Activated CD4-positive, alpha-beta T cell treated with anti-CD3 and anti-CD28 coated beads for 48 hours (primary cell): ENCODE measurements around the gene AATF.

Experiments used
- DNase-seq: peaks from one replicate; pipeline ENCODE4 v3.0.0-alpha.2; 2020

Gene AATF

DNA sequence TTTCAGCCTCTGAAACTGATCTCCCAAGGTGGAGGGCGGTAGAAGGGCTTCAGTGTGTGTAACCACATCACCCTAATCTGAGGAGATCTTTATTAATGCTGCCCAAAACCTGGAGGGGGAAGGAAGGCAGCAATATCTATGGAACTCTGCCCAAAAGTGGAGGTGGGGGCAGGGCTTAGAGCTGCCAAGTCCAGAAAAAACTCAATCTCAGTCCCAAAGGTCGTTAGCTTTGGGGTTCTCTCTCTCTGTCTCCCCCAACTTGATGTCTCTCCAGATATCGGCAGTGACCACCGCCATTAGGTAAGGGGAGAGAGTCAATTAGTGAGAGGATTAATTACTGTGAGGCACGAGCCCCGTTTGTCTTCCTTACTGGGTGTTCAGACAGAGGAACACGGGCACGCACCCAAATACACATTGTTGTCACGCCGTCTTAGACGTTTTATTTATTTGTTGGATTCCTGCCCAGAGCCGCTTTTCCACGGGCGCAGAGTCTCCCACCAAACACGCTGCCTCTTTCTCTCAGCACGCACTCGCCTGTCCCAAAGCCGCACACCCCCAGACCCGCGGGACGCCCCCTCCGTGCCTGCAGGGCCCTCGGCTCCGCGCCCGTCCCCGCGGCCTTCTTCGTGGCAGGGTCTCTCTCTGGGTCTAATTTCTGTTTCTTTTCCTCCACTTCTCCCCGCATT, 16.9 kb upstream of the AATF start:
- no peak for DNase-seq

DNA sequence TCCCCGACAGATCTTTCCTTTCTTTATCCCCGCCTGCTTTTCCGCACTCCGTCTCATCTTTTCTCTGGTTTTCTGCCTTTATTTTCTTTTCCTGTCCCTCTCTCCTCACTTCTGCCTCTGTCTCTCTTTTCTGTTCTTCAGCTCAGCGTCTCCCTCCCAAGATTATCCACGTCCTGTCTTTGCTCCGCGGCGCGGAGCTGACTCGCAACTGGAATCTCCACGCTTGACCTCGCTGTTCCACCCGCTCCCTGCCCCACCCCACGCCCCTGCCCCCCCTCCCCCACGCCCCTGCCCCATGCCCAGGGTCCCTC, 16.4 kb upstream of the AATF start:
- DNase-seq: no peak

DNA sequence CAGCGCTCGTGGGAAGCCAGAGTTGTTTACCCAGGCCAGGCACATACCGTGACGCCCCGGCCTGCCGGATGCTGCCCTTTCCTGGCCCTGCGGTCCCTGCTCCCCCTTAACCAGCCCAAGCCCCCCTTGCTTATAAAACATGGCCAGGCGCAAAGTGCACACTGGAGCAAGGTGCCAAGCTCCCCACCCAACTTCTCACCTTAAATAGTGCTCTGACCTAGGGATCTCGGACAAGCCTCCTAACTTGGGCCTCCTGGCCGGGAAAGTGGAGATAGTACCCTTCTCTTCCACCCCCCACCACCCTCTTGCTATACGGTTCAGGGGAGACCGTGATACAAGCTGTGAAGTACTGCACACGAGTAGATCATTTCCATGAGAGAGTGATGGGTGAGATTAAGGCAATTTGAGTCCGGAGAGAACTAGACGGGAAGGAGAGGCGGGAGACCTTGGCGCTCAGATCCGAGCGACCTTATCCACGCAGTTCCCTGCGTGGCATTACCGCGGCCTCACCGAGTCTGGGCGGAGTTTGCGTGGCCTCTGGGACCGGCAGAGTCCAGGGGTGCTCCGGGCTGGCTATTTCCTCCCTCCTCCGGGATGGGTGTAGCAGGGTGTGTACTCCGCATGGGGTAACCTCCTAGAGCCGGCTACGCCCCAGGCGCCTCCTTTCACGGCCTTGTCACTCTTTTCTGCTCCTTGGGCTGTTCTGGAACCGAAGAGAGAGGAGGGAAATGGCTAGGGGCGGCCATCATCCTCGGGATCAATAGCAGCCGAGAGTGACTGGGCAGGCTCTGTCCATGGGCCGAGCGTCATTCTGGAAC, 15.9 kb upstream of the AATF start:
- DNase-seq: no peak

- no peak for DNase-seq
These were observed 15.1 kb upstream of the AATF start for GRCh38 chr17:36933512-36934143.

GRCh38 chr17:36934144-36934691, 14.5 kb upstream of the AATF start:
- no peak for DNase-seq

- peak; percentile 40 for DNase-seq
These were observed 13.8 kb upstream of the AATF start for GRCh38 chr17:36934692-36935630.

DNA sequence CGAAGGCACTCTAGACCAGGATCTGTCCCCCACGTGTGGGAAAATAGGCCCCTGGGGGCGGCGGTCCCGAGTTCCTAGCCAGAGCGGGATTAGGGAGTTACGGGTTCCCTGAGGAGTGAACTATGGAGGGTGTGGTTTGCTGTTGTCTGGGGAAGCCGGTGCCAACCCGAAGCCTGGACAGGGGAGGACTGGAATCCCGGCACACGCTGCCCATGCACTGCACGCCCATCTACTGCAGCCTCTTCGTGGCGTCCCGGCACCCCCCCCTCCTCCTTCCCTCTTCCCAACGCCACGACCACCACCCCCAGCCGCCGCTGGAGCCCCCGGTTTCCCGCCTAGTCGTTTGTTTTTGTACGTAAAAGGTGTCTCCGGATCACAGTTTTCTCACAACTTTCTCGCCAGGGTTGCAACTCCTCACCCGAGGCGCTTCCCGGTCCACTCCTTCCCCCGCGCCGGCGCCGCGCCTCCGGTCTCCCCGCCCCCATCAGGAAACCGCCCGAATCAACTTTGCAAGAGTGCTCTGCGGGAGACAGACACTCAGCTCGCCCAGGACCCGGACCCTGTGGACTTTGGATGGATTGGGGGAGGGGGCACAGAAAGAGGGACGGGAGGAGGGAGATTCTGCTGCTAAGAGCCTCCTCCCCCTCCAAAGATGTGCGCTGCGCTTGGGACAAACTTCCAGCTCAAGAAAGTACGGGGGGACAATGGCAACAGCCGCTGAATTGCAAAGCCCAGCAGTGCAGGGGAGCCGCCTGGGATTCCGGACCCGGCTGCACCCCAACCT, 12.9 kb upstream of the AATF start:
- DNase-seq: no peak

GRCh38 chr17:36936455-36937000, 12.2 kb upstream of the AATF start:
- no peak for DNase-seq

GRCh38 chr17:36937001-36937958, 11.5 kb upstream of the AATF start, which contains the start of gene LHX1:
LHX1 (plus strand) TSS chr17:36937475; CDS start chr17:36938198, 723 bp downstream.
- DNase-seq: peak; percentile 38

DNA sequence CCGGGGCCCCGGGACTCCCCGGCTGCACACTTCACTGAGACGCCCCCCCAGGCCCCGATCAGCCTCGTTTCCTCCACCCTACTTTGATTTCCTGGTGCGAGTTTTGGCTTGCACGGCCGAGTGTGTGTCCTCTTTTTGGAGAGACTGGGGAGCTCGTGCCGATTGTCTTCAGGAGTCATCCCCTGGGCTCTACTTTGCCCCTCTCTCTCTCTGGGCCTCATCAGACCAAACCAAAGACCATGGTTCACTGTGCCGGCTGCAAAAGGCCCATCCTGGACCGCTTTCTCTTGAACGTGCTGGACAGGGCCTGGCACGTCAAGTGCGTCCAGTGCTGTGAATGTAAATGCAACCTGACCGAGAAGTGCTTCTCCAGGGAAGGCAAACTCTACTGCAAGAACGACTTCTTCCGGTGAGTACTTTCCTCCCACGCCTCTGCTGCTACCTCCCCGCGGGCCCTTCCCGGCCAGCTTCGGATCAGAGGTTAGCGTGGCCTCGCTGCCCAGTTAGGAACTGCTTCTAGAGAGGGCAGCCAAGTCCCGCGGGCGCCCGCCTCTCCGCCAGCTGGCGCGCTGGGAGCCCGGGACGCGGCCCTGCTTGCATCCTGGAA, 10.7 kb upstream of the AATF start:
- peak; percentile 49 for DNase-seq

- DNase-seq: no peak
These were observed 10.1 kb upstream of the AATF start for GRCh38 chr17:36938566-36939051.

GRCh38 chr17:36939052-36939801, 9.5 kb upstream of the AATF start:
- DNase-seq: no peak

DNA sequence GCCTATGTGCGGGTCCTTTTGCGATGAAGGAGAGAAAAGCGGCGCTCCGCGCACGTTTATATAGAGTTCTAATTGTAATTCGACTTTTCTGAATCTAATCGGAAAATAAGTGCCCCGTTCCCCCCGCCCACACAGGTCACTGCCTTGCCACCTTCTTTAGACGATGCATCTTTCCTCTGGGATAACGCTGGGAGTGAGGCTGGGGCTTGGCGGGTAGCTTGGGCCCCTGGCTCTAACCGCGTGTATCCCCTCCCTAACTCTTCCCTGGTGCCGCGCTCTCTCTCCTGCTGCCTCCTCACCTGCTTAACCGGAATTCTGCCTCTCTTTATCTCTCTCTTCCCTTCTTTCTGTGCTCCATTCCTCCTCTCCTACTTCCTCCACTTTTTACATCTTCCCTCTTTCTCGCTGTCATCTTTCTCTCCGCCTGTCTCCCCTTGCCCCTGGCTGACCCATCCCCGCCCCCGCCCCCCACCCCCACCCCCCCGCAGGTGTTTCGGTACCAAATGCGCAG, 8.9 kb upstream of the AATF start:
- no peak for DNase-seq

DNA sequence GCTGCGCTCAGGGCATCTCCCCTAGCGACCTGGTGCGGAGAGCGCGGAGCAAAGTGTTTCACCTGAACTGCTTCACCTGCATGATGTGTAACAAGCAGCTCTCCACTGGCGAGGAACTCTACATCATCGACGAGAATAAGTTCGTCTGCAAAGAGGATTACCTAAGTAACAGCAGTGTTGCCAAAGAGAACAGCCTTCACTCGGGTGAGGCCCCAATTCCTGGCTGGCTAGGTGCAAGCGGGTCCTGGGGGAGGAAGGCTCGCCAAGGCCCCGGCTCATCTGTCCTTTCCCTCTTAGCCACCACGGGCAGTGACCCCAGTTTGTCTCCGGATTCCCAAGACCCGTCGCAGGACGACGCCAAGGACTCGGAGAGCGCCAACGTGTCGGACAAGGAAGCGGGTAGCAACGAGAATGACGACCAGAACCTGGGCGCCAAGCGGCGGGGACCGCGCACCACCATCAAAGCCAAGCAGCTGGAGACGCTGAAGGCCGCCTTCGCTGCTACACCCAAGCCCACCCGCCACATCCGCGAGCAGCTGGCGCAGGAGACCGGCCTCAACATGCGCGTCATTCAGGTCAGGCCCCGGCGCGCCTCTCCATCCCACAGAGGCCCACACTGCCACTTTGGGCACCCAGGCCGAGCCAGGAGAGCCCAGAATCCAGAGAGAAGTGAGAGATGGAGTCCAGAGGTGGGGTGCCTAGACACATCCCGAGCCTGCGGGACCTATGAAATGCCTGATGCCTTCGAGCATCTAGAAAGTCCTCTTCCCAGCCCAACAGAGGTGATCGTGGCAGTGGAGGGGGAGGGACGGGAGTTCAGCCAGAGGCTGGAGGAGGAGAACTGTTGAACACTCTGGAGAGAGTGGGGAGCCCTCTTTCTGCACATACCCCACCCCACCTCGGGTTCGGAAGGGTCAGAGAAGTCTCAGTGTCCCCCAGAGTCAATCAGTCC, 8.2 kb upstream of the AATF start:
- DNase-seq: no peak

DNA sequence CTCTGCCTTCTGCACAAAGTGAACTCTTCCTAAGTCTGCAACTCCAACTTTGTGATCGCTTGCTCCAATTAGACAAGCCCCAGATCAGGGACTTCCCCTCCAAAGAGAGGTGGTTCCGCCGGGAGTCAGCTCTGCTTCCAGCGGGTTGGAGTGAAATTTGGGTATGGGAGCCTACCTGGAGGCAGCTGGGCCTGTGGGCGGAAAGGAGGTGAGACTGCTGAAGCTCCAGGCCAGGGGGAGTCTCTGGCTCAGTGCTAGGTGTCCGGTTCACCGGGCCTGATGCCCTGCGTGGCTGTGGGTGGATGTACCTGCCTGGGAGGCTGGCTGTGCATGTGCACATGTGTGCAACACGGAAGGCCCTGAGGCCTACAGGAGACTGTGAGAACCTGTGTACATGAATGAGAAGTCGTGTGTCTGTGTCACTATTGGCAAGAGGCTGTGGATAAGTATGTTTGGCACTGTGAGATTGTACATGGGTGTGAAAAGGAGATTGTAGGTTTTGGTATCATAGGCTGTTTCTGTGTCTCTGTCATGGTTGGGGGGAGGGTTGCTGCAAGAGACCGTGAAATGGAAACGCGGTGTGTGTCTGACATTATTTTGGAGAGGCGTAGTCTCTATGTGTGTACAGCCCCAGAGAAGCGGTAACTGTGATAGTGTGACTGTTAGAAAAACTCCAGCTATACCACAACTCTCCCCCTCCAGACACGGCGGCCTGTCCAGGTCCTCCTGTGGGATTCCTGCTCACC, 7.3 kb upstream of the AATF start:
- no peak for DNase-seq

DNA sequence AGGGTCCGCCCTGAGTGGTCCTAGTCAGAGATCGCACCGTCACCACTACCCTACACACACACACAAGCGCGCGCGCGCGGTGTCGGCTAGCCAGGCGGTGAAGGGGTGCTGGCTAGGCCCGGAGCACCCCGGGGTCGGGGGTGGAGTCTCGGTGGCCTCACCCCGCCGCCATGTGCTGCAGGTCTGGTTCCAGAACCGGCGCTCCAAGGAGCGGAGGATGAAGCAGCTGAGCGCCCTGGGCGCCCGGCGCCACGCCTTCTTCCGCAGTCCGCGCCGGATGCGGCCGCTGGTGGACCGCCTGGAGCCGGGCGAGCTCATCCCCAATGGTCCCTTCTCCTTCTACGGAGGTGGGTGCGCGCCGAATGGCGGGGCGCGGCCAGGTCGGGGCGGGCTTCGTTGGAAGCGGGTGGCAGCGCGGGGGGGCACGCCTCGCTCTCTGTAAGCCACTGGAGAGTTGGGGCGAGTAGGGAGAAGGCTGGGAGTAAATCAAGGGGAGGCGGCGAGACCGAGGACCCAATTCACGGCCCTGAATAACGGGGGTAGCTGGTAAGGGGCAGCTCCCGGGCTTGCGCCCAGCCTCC, 6.6 kb upstream of the AATF start:
- no peak for DNase-seq
